ENCODE results near the gene MYT1. TPM values are rescaled to one million over a fixed set of nuclear protein-coding genes. Genes with fewer than 3 reads are reported as not detected.

The MYT1 gene
- total RNA-seq, 1 donor from 2014 or later: 0.34 TPM

GRCh38 chr20:64203037-64203777 lies 39.0 kb downstream of the MYT1 start:
- Mint-ChIP-seq H3K27ac (no peak overlapping the region), H3K4me3 (no peak overlapping the region), H3K36me3 (no peaks in the 10 kb centered on the region), H3K27me3 (ENCODE audit: low read depth) (peaks cover 49% of the 10 kb centered on the region), H3K4me1 (peaks cover 3% of the 10 kb centered on the region), H3K9me3 (no peaks in the 10 kb centered on the region)
- TF ChIP-seq, protein P1, sequence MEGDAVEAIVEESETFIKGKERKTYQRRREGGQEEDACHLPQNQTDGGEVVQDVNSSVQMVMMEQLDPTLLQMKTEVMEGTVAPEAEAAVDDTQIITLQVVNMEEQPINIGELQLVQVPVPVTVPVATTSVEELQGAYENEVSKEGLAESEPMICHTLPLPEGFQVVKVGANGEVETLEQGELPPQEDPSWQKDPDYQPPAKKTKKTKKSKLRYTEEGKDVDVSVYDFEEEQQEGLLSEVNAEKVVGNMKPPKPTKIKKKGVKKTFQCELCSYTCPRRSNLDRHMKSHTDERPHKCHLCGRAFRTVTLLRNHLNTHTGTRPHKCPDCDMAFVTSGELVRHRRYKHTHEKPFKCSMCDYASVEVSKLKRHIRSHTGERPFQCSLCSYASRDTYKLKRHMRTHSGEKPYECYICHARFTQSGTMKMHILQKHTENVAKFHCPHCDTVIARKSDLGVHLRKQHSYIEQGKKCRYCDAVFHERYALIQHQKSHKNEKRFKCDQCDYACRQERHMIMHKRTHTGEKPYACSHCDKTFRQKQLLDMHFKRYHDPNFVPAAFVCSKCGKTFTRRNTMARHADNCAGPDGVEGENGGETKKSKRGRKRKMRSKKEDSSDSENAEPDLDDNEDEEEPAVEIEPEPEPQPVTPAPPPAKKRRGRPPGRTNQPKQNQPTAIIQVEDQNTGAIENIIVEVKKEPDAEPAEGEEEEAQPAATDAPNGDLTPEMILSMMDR (IDR thresholded peaks at IDR 0.05; ENCODE audit: unreplicated experiment): no peak
- no peak for DNase-seq (ENCODE audit: low spot score in 2 of 2, unreplicated experiment in 2 of 2)

DNA sequence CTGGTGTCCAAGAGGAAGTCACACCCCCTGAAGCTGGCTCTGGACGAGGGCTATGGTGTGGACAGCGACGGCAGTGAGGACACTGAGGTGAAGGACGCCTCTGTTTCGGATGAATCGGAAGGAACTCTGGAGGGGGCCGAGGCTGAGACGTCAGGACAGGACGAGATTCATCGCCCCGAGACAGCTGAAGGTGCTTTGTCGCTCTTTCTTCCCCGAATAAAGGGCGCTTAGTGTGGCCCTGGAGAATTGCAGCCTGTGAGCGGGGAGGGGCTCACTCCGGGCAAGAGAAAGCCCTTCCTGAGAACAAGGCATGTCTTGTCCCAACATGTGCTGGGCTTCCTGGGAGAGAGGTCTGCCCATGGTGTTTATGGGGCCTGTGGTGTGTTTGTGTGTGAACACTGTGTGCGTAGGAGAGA lies 41.4 kb downstream of the MYT1 start:
- Mint-ChIP-seq H3K4me1 (peaks cover 3% of the 10 kb centered on the region), H3K36me3 (no peaks in the 10 kb centered on the region), H3K4me3 (no peak overlapping the region), H3K27me3 (ENCODE audit: low read depth) (peaks cover 43% of the 10 kb centered on the region), H3K27ac (no peak overlapping the region), H3K9me3 (no peaks in the 10 kb centered on the region)
- TF ChIP-seq, protein P1 (IDR thresholded peaks at IDR 0.05; ENCODE audit: unreplicated experiment): no peak
- DNase-seq (ENCODE audit: low spot score in 2 of 2, unreplicated experiment in 2 of 2): no peak

DNA sequence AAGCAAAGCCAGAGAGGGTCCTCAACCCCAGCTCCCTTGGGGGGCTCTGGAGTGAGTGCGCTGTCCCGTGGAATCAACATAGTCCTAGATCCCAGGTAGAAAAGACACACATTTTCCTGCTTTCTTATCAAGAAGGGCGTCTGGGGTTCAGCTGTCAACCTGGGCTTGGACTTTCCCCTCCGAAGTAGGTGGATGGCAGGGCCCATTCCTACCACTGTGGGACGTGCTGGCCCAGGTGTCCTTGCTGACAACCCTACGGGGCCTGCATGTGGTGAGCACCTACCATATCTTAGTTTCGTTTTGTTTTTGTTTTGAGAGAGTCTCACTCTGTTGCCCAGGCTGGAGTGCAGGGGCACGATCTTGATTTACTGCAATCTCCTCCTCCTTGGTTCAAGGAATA lies 42.4 kb downstream of the MYT1 start:
- Mint-ChIP-seq H3K36me3 (no peaks in the 10 kb centered on the region), H3K4me3 (no peak overlapping the region), H3K27ac (no peak overlapping the region), H3K4me1 (peaks cover 3% of the 10 kb centered on the region), H3K27me3 (ENCODE audit: low read depth) (peaks cover 39% of the 10 kb centered on the region), H3K9me3 (no peaks in the 10 kb centered on the region)
- TF ChIP-seq, protein P1 (IDR thresholded peaks at IDR 0.05; ENCODE audit: unreplicated experiment): no peak
- DNase-seq (ENCODE audit: low spot score in 2 of 2, unreplicated experiment in 2 of 2): no peak

- no peak overlapping the region for H3K27ac Mint-ChIP-seq
Measured at GRCh38 chr20:64207641-64208590, 43.7 kb downstream of the MYT1 start.

DNA sequence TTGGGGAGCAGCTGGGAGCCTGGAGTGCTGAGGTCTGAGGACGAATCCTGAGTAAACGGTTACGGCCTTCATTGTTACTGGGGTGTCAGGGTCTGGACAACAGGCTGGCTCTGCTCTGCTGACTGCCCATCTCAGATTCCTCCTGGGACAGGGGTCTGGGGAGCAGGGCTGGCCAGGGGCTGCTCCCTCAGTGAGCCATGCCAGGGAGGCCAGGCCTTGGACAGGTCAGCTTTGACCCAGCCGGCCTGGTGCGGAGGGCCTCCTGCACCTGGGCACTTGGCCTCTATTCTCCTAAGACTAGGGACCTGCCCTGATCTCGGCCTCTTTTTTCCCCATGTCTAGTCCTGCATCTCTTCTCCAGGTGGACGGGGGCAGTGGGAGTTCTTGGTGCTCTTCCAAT lies 44.9 kb downstream of the MYT1 start:
- TF ChIP-seq, protein P1 (IDR thresholded peaks at IDR 0.05; ENCODE audit: unreplicated experiment): no peak
- Mint-ChIP-seq H3K4me3 (no peak overlapping the region), H3K9me3 (no peaks in the 10 kb centered on the region), H3K4me1 (peaks cover 11% of the 10 kb centered on the region), H3K27me3 (ENCODE audit: low read depth) (peaks cover 45% of the 10 kb centered on the region), H3K36me3 (no peaks in the 10 kb centered on the region), H3K27ac (no peak overlapping the region)
- DNase-seq (ENCODE audit: low spot score in 2 of 2, unreplicated experiment in 2 of 2): no peak

More at GRCh38 chr20:64207641-64208590, 43.7 kb downstream of the MYT1 start:
- DNase-seq (ENCODE audit: low spot score in 2 of 2, unreplicated experiment in 2 of 2): no peak
- TF ChIP-seq, protein P1 (IDR thresholded peaks at IDR 0.05; ENCODE audit: unreplicated experiment): no peak
- Mint-ChIP-seq H3K9me3 (no peaks in the 10 kb centered on the region), H3K27me3 (ENCODE audit: low read depth) (peaks cover 36% of the 10 kb centered on the region), H3K4me1 (peaks cover 6% of the 10 kb centered on the region), H3K4me3 (no peak overlapping the region), H3K36me3 (no peaks in the 10 kb centered on the region)
